NT2/D1 (cell line): ENCODE measurements around the gene TP53I11.

Experiments used
- SUZ12 ChIP-seq: IDR thresholded peaks from 2 replicates; pipeline ENCODE4 v1.6.1; 2011; ENCODE audit not compliant: insufficient read length, insufficient read depth; ENCODE audit errors: extremely low read depth
- YY1 ChIP-seq: IDR thresholded peaks from 2 replicates; pipeline ENCODE4 v1.6.1; 2011; ENCODE audit not compliant: insufficient read length, insufficient read depth
- ZNF274 ChIP-seq: IDR thresholded peaks from 2 replicates; pipeline ENCODE4 v1.6.1; 2011; ENCODE audit warnings: mild to moderate bottlenecking, low read depth, low read length

DNA sequence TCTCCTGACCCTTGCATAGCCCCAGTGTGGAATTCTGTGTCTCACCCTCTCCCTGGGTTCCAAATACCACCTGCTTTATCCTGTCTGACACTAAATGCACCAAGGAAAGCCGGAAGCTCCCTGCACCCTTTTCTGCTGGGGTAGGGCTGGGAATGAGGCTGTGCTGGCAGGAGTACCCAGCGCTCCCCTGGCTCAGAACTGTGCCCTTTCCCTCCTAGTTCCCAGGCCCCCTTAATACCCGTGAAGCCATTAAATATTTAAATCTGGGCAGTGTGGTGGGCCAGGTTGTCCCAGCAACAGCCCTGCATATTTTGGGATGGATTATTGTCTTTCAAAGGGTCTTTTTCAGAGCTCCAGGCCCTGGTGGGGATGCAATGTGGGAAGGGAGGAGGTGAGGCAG lies 63.0 kb downstream of the TP53I11 start:
- TF ChIP-seq ZNF274 (no peak), SUZ12 (no peak), YY1 (no peak)
